Stimulated activated memory B cell treated with anti-CD40 and anti-IgM and Interleukin-4, amounts not matched to agents 10 μg/mL and 1 μg/mL and 100 μg/mL, for 72 hours (primary cell): Measurements from ENCODE around the gene ANKDD1A.

ENCODE experiments used
- ATAC-seq: fragments of 150-1000 bp; cut with Tn5 transposase; 2 replicates; pipeline ENCODE4 v1.10.0; 2021
- H3K27ac Mint-ChIP-seq: one replicate; pipeline ENCODE4 v1.8.0; 2022; ENCODE audit warnings: mild to moderate bottlenecking, mixed read lengths
- H3K27me3 Mint-ChIP-seq: one replicate; pipeline ENCODE4 v1.8.0; 2022; ENCODE audit warnings: mixed read lengths
- H3K36me3 Mint-ChIP-seq: one replicate; pipeline ENCODE4 v1.8.0; 2022; ENCODE audit warnings: mixed read lengths
- H3K4me1 Mint-ChIP-seq: one replicate; pipeline ENCODE4 v1.8.0; 2022; ENCODE audit warnings: mixed read lengths
- H3K4me3 Mint-ChIP-seq: one replicate; pipeline ENCODE4 v1.8.0; 2022; ENCODE audit warnings: mild to moderate bottlenecking, moderate library complexity, mixed read lengths
- H3K9me3 Mint-ChIP-seq: one replicate; pipeline ENCODE4 v1.8.0; 2022; ENCODE audit warnings: mixed read lengths

ANKDD1A gene

DNA sequence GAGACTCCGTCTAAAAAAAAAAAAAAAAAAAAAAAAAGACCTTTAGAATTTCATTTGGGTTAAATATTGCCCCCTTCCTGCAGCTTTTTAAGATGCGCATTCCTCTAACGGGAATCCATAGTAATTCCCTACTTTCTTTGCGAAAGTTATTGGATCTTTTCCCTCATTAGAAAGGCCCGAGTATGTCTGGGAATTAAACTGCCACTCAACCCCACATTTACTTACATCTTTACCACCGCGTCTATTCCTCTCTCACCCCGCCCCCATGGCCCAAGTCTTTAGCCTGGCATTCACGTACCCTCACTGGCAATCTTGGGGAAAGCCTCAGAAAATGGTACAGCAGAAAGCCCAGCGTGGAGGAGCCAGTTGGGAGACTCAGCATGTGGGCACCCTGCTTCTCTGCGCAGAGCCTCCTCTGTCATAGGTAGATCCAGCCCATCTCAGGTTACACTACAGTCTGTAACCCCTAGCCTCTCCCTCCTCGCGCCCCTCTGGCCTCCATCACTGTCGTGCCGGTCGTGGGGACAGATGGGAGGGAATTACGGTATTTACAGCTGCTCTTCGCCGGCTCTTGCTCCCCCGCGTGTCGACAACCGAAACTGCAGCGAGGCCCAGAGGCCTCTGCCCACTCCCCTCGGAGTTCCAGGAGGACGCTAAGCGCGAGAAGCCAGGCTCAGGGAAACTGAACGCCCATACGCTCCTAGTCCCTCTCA, 6.4 kb upstream of the ANKDD1A start:
- Mint-ChIP-seq H3K4me1 (peaks cover 34% of the 10 kb centered on the region), H3K9me3 (peaks cover 6% of the 10 kb centered on the region), H3K4me3 (peak overlapping the region; percentile 69), H3K27me3 (no peaks in the 10 kb centered on the region), H3K36me3 (peaks cover 6% of the 10 kb centered on the region), H3K27ac (peak overlapping the region; percentile 66)
- peak; percentile 90 for ATAC-seq

DNA sequence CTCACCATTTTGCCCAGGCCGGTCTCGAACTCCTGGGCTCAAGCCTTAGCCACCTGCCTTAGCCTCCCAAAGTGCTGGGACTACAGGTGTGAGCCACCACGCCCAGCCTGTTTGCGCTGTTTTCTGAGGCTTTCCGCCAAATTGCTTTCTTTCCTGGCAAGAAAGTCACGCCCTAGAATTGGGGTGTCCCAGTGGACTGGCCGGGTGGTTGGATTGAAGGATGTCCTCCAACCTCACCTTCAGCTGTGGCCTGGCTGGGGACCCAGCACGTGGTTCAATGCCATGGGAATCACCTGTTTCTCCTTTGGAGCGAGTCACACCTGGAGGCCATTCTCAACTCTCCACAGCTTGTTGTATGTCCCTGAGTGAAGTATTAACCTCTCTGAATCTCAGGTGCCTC, 5.8 kb upstream of the ANKDD1A start:
- no peak for ATAC-seq
- H3K9me3 Mint-ChIP-seq = peaks cover 2% of the 10 kb centered on the region
- H3K27ac Mint-ChIP-seq = peak overlapping the region; percentile 66
- peaks cover 3% of the 10 kb centered on the region for H3K27me3 Mint-ChIP-seq
- peak overlapping the region; percentile 69 for H3K4me3 Mint-ChIP-seq
- peaks cover 36% of the 10 kb centered on the region for H3K4me1 Mint-ChIP-seq
- peaks cover 2% of the 10 kb centered on the region for H3K36me3 Mint-ChIP-seq

DNA sequence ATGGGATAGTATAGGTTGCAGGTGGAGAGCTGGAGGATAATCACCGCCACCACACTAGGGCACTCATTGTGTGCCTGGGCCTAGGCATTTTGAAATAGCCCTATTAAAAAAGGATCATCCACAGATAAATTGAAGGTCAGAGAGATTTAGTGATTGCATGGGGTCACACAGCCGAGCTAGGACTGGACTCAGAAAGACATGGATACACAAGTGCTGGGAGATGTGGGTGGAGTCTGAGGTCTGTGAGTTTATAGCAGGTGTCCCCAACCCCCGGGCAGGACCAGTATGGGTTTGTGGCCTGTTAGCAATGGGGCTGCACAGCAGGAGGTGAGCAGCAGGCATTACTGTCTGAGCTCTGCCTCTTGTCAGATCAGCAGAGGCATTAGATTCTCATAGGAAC, 5.3 kb upstream of the ANKDD1A start:
- Mint-ChIP-seq H3K4me1 (peaks cover 41% of the 10 kb centered on the region), H3K36me3 (no peaks in the 10 kb centered on the region), H3K27ac (no peak overlapping the region), H3K27me3 (peaks cover 8% of the 10 kb centered on the region), H3K4me3 (no peak overlapping the region), H3K9me3 (no peaks in the 10 kb centered on the region)
- ATAC-seq = no peak

DNA sequence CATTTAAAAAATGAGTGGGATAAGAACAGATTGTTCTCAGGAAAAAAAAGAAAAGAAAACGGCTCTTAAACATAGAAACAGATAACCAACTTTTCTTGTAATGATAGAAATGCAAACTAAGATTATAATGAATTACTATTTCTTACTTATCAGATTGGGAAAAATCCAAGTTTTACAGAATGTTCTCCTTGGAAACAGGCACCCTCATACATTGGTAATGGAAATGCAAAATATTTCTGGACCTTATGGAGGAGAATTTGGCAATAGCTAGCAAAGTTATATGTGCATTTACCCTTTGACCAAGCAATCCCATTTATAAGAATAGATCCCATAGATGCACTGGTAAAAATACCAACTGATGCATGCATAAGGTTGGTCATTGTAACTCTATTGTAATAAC, 3.7 kb upstream of the ANKDD1A start:
- H3K4me3 Mint-ChIP-seq = no peak overlapping the region
- ATAC-seq = no peak
- H3K9me3 Mint-ChIP-seq = no peaks in the 10 kb centered on the region
- H3K4me1 Mint-ChIP-seq = peaks cover 29% of the 10 kb centered on the region
- H3K27ac Mint-ChIP-seq = no peak overlapping the region
- no peaks in the 10 kb centered on the region for H3K36me3 Mint-ChIP-seq
- peaks cover 11% of the 10 kb centered on the region for H3K27me3 Mint-ChIP-seq

DNA sequence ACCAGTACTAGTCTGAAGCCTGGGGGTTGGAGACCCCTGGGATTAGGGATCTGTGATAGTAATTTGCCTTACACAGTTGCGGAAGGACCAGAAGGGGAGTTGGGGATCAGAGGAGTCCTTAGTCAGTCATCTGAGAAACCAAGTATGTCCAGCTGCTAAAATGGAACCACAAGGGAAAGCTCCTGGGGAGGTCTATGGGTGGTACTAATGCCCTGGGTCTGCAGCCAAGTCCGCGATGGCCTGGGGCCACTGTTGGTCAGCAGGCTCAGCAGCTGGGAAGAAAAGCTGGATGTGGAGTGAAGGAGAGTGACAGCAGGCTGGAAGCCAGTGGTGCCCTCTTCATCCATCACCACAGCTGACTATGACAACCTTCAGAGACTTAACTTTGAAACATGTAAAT, 2.2 kb upstream of the ANKDD1A start:
- Mint-ChIP-seq H3K27me3 (peaks cover 11% of the 10 kb centered on the region), H3K27ac (no peak overlapping the region), H3K4me3 (no peak overlapping the region), H3K36me3 (no peaks in the 10 kb centered on the region), H3K9me3 (no peaks in the 10 kb centered on the region), H3K4me1 (peaks cover 19% of the 10 kb centered on the region)
- no peak for ATAC-seq

DNA sequence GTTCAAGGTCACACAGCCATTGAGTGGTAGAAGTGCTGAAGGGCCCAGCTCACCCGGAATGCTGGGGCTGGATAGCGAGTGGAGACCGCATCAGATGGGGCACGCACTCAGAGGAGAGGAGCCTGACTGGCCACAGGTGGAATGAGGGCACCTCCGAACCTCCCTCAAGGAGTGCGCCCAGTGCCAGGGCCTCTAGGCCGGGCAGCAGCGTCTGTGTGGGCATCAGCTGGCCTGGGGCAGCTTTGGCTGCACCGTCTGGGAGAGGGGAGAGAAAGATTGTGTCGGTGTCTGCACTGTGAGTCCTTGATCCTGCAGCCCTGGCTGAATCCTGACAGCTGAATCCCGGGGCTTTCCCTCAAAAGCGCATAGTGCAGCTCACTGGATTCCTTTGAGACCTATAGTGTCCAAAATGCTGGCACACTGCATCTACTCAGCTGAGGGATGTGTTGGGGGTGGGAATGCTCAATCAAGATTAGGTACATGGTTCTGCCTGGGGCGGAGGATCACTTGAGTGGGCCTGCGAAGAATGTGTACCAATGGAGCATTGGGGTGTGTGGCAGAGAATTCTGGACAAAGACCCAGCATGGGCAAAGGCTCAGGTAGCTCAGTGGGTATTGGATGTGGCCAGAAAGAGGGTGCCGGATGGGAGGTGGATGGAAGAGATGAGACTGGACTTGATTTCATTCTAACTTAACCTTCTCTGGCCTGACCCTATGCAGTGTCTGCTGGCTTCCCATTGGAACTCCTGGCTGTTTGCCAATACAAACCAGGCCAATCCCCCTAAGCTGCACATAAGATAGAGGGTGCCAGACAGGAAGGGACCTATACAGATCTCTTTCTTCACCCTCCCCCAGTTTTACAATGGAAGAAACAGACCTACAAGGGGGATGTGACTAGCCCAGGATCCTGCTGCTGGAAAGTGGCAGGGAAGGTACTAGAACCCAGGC, 950 bp downstream of the ANKDD1A start:
- no peak overlapping the region for H3K27ac Mint-ChIP-seq
- H3K9me3 Mint-ChIP-seq = no peaks in the 10 kb centered on the region
- peaks cover 11% of the 10 kb centered on the region for H3K27me3 Mint-ChIP-seq
- H3K36me3 Mint-ChIP-seq = no peaks in the 10 kb centered on the region
- peaks cover 9% of the 10 kb centered on the region for H3K4me1 Mint-ChIP-seq
- no peak for ATAC-seq
- H3K4me3 Mint-ChIP-seq = no peak overlapping the region

DNA sequence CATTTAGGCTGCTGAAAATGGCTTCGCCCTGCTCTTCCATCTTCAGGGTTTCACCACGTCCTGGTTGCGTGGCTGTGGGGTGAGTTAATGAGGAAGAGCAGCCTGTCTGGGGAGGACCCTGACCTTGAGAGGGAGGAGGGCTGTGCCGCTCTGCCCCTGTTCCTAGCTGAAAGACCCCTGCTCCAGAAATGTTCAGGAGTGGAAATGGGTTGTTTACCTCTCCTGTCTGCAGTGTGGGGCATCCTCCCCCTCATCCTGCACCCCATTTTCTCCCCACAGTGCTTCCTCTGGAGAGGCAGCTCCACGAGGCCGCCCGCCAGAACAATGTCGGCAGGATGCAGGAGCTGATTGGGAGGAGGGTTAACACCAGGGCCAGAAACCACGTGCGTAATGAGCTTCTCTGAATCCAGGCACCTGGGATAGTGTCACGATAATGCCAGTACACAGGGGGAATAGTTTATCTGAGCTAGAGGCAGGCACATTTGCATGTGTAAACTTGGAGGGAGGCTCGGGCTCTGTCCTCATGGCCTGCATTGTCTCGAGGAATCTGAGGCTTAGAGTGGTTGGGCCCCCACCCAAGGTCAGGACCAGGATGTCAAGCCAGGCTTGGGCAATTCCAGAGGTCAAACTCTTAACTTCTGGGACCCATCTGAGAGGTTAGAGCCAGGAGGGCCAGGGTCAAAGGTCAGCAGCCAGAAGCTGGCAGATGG, 4.0 kb downstream of the ANKDD1A start:
- H3K27me3 Mint-ChIP-seq = peaks cover 11% of the 10 kb centered on the region
- no peak overlapping the region for H3K4me3 Mint-ChIP-seq
- H3K36me3 Mint-ChIP-seq = no peaks in the 10 kb centered on the region
- H3K4me1 Mint-ChIP-seq = peaks cover 9% of the 10 kb centered on the region
- no peak overlapping the region for H3K27ac Mint-ChIP-seq
- H3K9me3 Mint-ChIP-seq = no peaks in the 10 kb centered on the region
- no peak for ATAC-seq

DNA sequence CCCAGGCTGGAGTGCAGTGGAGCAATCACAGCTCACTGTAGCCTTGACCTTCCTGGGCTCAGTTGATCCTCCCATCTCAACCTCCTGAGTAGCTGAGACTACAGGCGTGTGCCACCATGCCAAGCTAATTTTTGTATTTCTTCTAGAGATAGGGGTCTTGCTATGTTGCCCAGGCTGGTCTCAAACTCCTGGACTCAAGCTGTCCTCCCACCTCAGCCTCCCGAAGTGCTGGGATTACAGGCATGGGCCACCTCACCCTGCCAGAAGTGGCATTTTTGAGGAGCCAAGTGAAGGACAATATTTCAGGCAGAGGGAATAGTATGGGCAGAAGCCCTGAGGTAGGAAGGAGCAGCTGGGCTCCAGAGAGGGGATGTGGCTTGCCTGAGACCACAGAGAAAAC, 4.7 kb downstream of the ANKDD1A start:
- no peak overlapping the region for H3K27ac Mint-ChIP-seq
- no peak for ATAC-seq

DNA sequence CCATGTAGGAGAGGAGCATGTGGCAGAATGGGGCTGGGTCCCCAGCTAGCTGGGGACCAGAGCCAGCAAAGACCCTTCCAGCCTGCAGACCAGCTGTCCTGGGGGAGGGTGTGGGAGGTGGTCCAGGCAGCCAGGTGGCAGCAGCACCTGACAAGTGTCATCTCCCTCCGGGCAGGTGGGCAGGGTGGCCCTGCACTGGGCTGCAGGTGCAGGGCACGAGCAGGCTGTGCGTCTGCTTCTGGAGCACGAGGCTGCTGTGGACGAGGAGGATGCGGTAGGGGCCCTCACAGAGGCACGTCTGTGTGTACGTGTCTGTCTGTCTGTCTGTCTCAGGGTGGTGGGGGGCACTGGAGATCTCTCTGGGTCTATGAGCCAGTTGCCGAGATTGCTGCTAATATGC, 5.5 kb downstream of the ANKDD1A start:
- Mint-ChIP-seq H3K36me3 (no peaks in the 10 kb centered on the region), H3K27ac (no peak overlapping the region), H3K4me1 (no peaks in the 10 kb centered on the region), H3K4me3 (no peak overlapping the region), H3K9me3 (no peaks in the 10 kb centered on the region), H3K27me3 (no peaks in the 10 kb centered on the region)
- no peak for ATAC-seq

More for the DNA sequence above, 4.7 kb downstream of the ANKDD1A start:
- peaks cover 4% of the 10 kb centered on the region for H3K27me3 Mint-ChIP-seq
- H3K4me3 Mint-ChIP-seq = no peak overlapping the region
- peaks cover 3% of the 10 kb centered on the region for H3K4me1 Mint-ChIP-seq
- H3K36me3 Mint-ChIP-seq = no peaks in the 10 kb centered on the region
- no peaks in the 10 kb centered on the region for H3K9me3 Mint-ChIP-seq

DNA sequence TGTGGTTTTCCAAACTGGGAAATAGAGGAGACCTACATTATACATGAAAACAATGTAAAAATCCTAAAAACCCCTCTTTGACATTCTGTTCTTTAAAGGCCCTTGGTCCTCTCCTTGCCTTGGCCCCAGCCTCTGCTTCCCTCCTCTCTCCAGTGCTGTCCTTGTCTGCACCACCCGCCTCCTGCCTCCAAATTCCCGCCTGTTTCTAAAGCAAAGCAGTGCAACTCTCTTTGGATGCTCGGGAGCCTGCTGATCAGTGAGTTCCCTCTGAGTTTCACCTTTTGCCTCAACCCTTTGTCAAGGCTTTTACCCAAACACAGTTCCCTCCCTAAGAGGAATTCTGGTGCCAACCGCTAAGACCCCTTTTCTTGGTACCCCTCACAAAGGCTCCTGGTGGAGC, 8.0 kb downstream of the ANKDD1A start:
- no peaks in the 10 kb centered on the region for H3K4me1 Mint-ChIP-seq
- H3K27me3 Mint-ChIP-seq = no peaks in the 10 kb centered on the region
- no peaks in the 10 kb centered on the region for H3K36me3 Mint-ChIP-seq
- H3K4me3 Mint-ChIP-seq = no peak overlapping the region
- H3K9me3 Mint-ChIP-seq = no peaks in the 10 kb centered on the region
- H3K27ac Mint-ChIP-seq = no peak overlapping the region
- ATAC-seq = no peak

DNA sequence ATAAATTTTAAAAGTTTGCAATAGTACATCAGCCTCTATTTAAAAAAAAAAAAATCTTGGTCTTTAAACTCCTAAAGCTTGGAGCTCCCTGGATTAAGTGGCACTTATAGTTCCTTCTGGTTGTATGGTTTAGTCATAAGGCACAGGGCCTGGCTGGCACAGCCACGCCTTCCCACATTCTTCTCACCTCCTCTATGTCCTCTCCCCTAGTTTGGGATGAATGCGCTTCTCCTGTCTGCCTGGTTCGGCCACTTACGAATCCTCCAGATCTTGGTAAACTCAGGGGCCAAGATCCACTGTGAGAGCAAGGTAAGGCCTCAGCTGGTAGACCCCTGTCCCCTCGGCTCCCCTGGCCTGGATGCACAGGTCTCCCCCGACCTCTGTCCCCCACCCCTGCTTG, 10.0 kb downstream of the ANKDD1A start:
- Mint-ChIP-seq H3K27me3 (no peaks in the 10 kb centered on the region), H3K27ac (no peak overlapping the region), H3K36me3 (no peaks in the 10 kb centered on the region), H3K4me3 (no peak overlapping the region), H3K4me1 (no peaks in the 10 kb centered on the region), H3K9me3 (no peaks in the 10 kb centered on the region)
- ATAC-seq = no peak

DNA sequence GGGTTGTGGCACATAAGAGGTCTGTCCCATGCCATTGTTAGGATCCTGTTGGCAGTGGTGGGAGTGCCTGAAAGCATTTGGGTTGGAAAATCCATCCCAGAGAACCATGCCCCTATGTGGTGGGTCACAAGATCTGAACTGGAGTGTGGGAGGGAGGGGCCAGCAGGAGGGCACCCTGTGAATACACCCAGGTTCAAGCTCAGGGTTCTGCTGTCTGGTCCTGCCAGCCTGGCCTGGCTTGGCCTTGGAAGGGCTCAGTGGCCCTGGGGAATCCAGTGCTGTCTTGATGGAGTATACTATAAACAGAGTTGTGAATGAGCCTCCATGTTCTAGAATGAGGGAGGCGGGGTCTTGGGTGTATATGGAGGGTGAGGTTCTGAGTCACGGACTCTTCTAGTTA, 11.8 kb downstream of the ANKDD1A start:
- H3K27me3 Mint-ChIP-seq = no peaks in the 10 kb centered on the region
- H3K4me3 Mint-ChIP-seq = no peak overlapping the region
- ATAC-seq = no peak
- H3K27ac Mint-ChIP-seq = no peak overlapping the region
- no peaks in the 10 kb centered on the region for H3K36me3 Mint-ChIP-seq
- H3K9me3 Mint-ChIP-seq = no peaks in the 10 kb centered on the region
- no peaks in the 10 kb centered on the region for H3K4me1 Mint-ChIP-seq

DNA sequence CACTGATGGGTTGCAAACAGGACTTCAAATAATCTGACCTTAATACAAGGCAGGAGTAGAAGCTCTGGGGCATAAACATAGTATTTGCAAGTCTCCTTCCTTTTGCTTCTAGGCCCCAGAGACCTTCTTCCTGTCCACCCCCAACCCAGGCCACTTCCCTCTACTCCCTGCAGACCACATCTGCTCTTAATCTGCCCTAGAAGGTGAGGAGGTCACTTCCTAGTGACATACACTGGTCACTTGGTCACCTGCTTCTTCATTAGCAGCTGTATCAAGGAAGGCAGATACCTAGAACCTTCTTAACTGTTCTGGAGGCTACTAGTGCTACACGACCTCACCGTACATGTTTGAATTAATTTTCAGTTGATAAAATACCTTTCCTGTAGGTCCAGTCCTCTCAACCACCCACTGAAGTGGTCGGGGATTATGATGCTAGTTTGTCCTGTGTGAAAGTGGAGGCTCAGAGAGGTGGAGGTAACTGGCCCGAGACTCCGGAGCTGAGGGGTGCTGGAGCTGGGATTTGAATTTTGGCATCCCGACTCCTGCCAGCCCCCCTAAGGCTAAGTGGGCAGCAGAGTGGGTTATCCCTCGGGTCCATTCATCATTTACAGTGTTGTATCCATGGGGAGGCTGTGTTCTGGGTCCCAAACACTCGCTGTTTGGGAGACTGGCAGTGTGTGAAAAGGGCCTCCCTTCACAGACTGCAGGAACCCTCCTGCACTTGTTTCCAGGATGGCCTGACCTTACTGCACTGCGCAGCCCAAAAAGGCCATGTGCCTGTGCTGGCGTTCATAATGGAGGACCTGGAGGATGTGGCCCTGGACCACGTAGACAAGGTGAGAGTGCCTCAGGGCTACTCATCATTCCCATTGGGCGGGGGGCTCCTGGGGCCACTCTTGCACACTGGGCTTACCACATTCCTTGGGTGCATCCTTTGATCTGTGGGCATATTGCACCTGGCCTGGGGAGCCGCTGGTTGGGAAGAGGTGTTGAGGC, 13.9 kb downstream of the ANKDD1A start:
- no peak overlapping the region for H3K4me3 Mint-ChIP-seq
- ATAC-seq = no peak

DNA sequence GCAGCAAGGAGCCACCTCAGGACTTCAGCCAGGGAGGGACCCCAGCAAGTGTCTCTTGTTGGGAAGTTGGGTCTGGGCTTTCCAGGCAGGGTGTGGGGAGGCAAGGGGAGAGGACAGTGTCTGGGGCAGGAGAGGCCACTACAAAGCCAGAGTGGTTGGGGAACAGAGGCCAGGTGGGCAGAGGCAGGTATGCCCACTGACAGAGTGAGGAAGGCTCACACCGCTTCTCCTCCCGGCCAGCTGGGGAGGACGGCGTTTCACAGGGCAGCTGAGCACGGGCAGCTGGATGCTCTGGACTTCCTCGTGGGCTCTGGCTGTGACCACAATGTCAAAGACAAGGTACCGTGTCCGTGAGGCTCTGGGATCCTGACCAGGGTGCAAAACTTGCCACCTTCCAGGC, 15.0 kb downstream of the ANKDD1A start:
- Mint-ChIP-seq H3K9me3 (no peaks in the 10 kb centered on the region), H3K36me3 (no peaks in the 10 kb centered on the region), H3K27me3 (no peaks in the 10 kb centered on the region), H3K4me3 (no peak overlapping the region), H3K27ac (no peak overlapping the region), H3K4me1 (no peaks in the 10 kb centered on the region)
- no peak for ATAC-seq

More for the DNA sequence above, 13.9 kb downstream of the ANKDD1A start:
- no peak overlapping the region for H3K27ac Mint-ChIP-seq
- no peaks in the 10 kb centered on the region for H3K36me3 Mint-ChIP-seq
- no peaks in the 10 kb centered on the region for H3K27me3 Mint-ChIP-seq
- no peaks in the 10 kb centered on the region for H3K9me3 Mint-ChIP-seq
- no peaks in the 10 kb centered on the region for H3K4me1 Mint-ChIP-seq
